Testis (tissue), 3 donors: ENCODE measurements around the gene CD59. TPM values are rescaled to one million over a fixed set of nuclear protein-coding genes. Genes with fewer than 3 reads are reported as not detected.

ENCODE experiments used
- DNase-seq: peaks from one replicate; pipeline ENCODE4 v3.0.0-alpha.2; 2019
- H3K27ac ChIP-seq, 2 donors: fragments of 200-600 bp; sonication (generic); one replicate each; pipeline ENCODE4 v1.5.1; 2019
- H3K27me3 ChIP-seq: fragments of 200-600 bp; sonication (generic); one replicate; pipeline ENCODE4 v1.5.1; 2019
- H3K36me3 ChIP-seq: fragments of 200-600 bp; sonication (generic); one replicate; pipeline ENCODE4 v1.5.1; 2017; ENCODE audit warnings: low read depth; ENCODE audit errors: missing control alignments
- H3K4me1 ChIP-seq: fragments of 200-600 bp; sonication (generic); one replicate; pipeline ENCODE4 v1.5.1; 2019
- H3K4me3 ChIP-seq, 2 donors: fragments of 200-600 bp; sonication (generic); one replicate each; pipeline ENCODE4 v1.5.1; 2017 to 2019
- H3K9me3 ChIP-seq: fragments of 200-600 bp; sonication (generic); one replicate; pipeline ENCODE4 v1.5.1; 2017
- POLR2A ChIP-seq: fragments of 450-650 bp; IDR thresholded peaks from one replicate; pipeline ENCODE4 v1.6.1; 2017; ENCODE audit warnings: antibody characterized with exemption, mild to moderate bottlenecking, moderate library complexity
- WGBS, 2 donors: methylation state at CpG; one replicate each; pipeline ENCODE4 v1.1.5; 2018; 5-methylcytosine and 5-hydroxymethylcytosine counted together
- intact Hi-C: fragments of 100-400 bp; cut with DNase I; formaldehyde crosslinking; loops from one replicate; pipeline ENCODE4 v1.15.1; 2023; ENCODE audit warnings: low total_unique reads
- polyA plus RNA-seq: library from polyadenylated mRNA; stranded (reverse); fragments of 350-450 nt; fragmentation: Illumina TruSeq; extraction: RNeasy Lipid Tissue Mini Kit (QIAGEN cat#74804); gene quantifications from one replicate; pipeline ENCODE4 v1.2.3, GENCODE V29; 2014; ENCODE audit warnings: low read depth, low replicate concordance; ENCODE audit not compliant: insufficient read depth
- total RNA-seq, 2 donors: library from RNA; depleted of rRNA; stranded (reverse); fragments of >200 nt; gene quantifications; one replicate each; pipeline ENCODE4 v1.2.3, GENCODE V29; 2016
- TF ChIP-seq, protein P1 (sequence below), 3 experiments: fragments of 450-650 bp in 2 of 3; fragments of 200-600 bp in 1 of 3; sonication (generic) in 1 of 3; IDR thresholded peaks; one replicate each; pipeline ENCODE4 v1.5.1; 2016 to 2019; ENCODE audit warnings: antibody characterized with exemption in 3 of 3, mild to moderate bottlenecking in 2 of 3, moderate library complexity in 1 of 3

The CD59 gene
- total and polyA plus RNA-seq, 3 donors from 2014 or later = 157 to 343 (median 230) TPM

DNA sequence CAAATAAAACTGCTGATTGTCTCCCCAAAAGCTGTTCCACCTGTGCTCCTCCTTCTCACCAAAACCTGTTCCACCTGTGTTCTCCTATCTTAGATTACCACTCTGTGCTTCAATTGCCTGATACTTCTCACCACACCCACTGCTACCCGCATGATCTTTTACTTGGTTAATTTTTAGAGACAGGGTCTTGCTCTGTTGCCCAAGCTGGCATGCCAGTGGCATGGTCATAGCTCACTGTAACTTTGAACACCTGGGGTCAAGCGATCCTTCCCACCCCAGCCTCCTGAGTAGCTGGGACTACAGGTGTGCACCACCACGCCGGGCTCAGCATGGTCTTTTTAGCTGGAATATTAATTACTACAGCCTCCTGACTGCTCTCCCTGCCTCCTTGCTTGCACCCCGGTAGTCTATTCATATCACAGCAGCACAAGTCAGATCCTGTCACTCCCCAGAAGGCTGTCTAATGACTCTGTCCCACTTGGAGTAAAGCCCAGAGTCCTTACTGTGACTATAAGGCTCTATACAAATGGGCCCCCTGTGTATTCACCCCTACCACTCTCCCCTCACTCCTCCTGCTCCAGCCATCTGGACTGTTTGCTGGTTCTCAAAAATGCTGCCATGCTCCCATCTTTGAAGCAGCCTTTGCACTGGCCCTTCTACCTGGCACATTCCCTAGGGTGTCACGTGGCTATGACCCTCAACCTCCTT, 39.1 kb downstream of the CD59 start:
- intact Hi-C loops = no loop called here
- 85 to 91% methylated on average over 6 of the region's 6 CpGs for WGBS, 2 donors
- H3K36me3 ChIP-seq = no peaks in the 10 kb centered on the region
- H3K9me3 ChIP-seq = no peaks in the 10 kb centered on the region
- TF ChIP-seq, protein P1, sequence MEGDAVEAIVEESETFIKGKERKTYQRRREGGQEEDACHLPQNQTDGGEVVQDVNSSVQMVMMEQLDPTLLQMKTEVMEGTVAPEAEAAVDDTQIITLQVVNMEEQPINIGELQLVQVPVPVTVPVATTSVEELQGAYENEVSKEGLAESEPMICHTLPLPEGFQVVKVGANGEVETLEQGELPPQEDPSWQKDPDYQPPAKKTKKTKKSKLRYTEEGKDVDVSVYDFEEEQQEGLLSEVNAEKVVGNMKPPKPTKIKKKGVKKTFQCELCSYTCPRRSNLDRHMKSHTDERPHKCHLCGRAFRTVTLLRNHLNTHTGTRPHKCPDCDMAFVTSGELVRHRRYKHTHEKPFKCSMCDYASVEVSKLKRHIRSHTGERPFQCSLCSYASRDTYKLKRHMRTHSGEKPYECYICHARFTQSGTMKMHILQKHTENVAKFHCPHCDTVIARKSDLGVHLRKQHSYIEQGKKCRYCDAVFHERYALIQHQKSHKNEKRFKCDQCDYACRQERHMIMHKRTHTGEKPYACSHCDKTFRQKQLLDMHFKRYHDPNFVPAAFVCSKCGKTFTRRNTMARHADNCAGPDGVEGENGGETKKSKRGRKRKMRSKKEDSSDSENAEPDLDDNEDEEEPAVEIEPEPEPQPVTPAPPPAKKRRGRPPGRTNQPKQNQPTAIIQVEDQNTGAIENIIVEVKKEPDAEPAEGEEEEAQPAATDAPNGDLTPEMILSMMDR (IDR thresholded peaks at IDR 0.05) = no peak
- TF ChIP-seq POLR2A = no peak
- no peak overlapping the region for H3K27ac ChIP-seq
- DNase-seq = no peak
- H3K27me3 ChIP-seq = no peaks in the 10 kb centered on the region
- no peak overlapping the region for H3K4me3 ChIP-seq
- peaks cover 25% of the 10 kb centered on the region for H3K4me1 ChIP-seq

DNA sequence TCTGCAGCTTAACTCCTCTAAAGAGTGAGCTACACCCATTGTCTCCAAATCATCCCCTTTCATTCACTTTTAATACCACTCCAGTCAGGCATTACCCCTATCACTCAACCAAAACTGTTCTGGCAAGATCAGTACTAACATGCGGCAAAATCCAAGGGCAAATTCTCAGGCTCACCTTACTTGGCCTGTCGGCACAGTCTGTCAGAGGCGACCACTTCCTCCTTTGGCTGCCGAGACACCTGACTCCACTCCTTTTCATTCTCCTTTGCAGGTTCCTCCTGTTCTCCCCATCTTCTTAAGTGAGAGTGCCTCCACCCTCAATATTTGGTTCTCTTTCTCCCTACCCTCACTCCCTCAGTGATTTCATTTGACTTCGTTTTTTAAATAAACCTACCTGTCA, 39.8 kb downstream of the CD59 start:
- Histone ChIP-seq H3K27me3 (no peaks in the 10 kb centered on the region), H3K27ac (no peak overlapping the region), H3K4me1 (peaks cover 21% of the 10 kb centered on the region), H3K36me3 (no peaks in the 10 kb centered on the region), H3K4me3 (no peak overlapping the region), H3K9me3 (no peaks in the 10 kb centered on the region)
- intact Hi-C loops = no loop called here
- TF ChIP-seq, protein P1 (IDR thresholded peaks at IDR 0.05) = no peak
- TF ChIP-seq POLR2A = no peak
- no peak for DNase-seq
- 87 to 90% methylated on average over 5 of the region's 5 CpGs for WGBS, 2 donors

DNA sequence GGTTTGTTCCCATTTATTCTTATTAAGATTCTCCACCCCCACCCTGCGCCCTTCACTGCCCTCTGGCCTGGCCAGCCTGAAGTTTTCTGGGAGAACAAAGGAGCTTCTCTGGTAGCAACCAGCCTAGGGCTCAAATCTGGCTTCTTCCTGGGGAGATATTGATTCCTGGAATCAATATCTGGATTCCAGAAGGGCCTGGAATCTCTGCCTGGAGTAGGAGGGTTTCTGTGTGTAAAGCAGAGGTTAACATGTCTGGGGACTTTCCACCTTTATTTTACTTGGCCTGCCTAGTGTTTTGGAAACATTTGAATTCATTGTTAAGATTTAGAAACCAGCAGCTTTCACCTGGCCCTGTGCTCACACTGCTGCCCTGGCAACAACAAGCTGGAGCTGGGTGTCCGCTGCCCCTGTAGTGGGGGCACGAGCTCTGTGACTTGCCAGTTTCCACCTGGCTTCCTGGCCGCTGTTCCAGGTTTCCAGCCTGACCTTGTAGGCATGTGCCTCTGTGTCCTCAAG, 41.1 kb downstream of the CD59 start:
- Histone ChIP-seq H3K9me3 (no peaks in the 10 kb centered on the region), H3K36me3 (no peaks in the 10 kb centered on the region), H3K27me3 (no peaks in the 10 kb centered on the region), H3K4me3 (no peak overlapping the region), H3K4me1 (peaks cover 26% of the 10 kb centered on the region), H3K27ac (no peak overlapping the region)
- intact Hi-C loops = no loop called here
- TF ChIP-seq, protein P1 (IDR thresholded peaks at IDR 0.05) = no peak
- no peak for TF ChIP-seq POLR2A
- WGBS, 2 donors = 72 to 78% methylated on average over 4 of the region's 4 CpGs
- DNase-seq = no peak

DNA sequence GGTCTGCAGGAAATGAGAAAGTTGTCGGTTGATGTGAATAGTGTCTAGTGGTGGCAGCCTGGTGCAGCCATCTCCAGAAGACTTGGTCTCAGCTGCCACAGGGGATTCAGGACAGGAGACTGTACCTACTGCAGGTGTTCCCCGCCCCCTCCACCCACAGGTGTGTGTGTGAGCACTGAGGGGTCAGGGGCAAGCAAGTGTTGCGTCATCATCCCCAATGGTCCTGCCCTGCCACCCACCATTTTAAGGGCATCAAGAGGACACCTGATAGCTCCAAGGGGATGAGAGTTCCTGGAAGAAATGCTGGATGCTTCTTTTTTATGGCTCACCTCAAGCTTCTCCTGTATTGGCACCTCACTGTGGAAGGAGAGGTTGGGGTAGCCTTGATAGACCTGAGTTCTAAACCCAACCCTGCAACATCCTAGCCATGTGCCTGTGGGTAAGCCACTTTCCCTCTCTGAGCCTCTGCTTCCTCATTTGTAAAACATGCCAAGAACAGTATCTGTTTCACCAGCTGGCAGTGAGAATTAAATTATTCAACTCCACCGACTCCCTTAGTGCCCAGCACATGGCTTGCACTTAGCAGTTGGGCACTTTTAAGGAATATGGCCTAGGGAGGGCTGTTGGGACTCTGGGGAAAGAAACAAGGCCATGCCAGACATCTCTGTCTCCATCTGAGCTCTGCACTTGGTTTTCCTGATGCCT, 41.7 kb downstream of the CD59 start:
- TF ChIP-seq POLR2A = no peak
- TF ChIP-seq, protein P1 (IDR thresholded peaks at IDR 0.05) = no peak
- H3K9me3 ChIP-seq = no peaks in the 10 kb centered on the region
- no peaks in the 10 kb centered on the region for H3K36me3 ChIP-seq
- DNase-seq = no peak
- no peaks in the 10 kb centered on the region for H3K27me3 ChIP-seq
- no peak overlapping the region for H3K4me3 ChIP-seq
- intact Hi-C loops = no loop called here
- H3K4me1 ChIP-seq = peaks cover 20% of the 10 kb centered on the region
- no peak overlapping the region for H3K27ac ChIP-seq
- WGBS, 2 donors = 90 to 92% methylated on average over 4 of the region's 4 CpGs
